Stimulated activated CD4-positive, alpha-beta T cell treated with anti-CD3 and anti-CD28 coated beads, Interleukin-1b, Interleukin-23, amount 100 ng/mL, for 48 hours (primary cell): Measurements from ENCODE around the gene OR51E1.
A peak's percentile ranks its signal among the peaks of the same experiment; 100 is the strongest.

Source experiments
- DNase-seq: peaks from one replicate; pipeline ENCODE4 v3.0.0-alpha.2; 2020

The OR51E1 gene, protein sequence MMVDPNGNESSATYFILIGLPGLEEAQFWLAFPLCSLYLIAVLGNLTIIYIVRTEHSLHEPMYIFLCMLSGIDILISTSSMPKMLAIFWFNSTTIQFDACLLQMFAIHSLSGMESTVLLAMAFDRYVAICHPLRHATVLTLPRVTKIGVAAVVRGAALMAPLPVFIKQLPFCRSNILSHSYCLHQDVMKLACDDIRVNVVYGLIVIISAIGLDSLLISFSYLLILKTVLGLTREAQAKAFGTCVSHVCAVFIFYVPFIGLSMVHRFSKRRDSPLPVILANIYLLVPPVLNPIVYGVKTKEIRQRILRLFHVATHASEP

DNA sequence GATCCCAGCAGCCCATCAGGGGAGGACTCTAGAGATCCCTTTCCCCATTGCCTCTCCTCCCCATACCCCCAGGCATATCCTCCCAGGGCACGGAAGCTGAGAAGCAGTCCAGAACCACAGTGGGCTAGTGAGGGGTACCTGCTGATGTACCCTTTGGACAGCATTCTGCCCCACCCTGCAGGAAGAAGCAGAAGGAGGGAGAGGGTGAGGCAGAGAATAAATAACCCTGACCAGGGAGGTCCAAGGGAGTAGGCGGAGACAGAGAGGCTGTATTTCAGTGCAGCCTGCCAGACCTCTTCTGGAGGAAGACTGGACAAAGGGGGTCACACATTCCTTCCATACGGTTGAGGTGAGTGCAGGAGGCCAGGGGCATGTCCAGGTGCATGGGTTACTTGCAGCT is at the start of gene OR51E1:
Gene OR51E1 (plus strand): TSS at position 301 of the 400 bp plus-strand sequence. CDS start 8,545 bp downstream, outside the sequence.
- no peak for DNase-seq

DNA sequence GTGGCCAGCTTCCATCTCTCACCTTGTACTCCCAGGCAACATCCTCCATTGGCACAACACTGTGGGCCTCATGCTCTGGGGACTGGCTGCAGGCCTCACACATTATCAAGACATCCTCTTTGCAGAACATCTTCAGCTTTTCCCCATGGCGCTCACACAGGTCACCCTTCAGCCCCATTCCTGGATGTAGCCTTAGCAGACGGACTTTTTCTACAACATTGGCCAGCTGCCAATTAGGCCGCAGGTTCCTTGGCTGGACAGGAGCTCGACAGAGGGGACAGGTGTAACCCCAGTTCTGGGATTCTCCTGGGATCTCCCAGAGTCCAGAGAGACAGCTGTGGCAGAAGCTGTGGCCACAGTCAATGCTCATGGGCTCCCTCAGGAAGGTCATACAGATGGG is 38.7 kb upstream of the OR51E1 start:
- DNase-seq = no peak

DNA sequence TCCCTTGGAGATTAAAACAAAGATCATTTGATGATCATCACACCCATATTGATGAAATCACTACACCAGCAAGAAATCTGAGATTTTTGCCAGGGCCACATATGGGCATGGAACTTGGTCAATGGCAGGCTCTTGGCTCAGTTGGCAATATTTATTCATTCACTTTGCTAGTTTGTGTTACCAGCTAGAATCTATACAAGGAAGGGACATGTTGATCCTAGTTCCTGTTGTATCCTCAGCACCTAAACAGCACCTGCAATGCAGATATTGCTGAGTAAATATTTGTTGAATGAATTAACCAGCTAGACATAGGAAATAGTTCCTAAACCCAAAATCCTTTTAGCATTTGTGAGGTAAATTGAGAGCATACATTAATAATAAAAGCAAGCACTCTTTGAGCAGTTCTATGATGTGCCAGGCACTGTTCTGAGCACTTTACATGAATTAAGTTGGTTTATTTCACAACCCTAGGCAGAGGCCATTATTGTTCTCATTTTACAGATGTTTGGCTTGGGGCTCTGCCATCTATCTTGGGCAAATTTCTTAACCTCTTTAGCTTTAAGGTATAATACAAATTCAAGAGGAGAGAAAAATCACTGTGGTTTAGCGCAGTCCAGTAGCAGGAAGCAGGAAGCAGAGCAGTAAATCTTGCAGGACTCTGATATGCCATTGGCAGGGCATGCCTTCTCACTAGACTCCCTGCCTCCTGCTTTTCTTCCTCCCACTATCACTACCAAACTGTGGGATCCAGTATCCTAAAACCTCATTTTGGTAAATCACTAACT is 37.4 kb upstream of the OR51E1 start:
- DNase-seq = no peak

DNA sequence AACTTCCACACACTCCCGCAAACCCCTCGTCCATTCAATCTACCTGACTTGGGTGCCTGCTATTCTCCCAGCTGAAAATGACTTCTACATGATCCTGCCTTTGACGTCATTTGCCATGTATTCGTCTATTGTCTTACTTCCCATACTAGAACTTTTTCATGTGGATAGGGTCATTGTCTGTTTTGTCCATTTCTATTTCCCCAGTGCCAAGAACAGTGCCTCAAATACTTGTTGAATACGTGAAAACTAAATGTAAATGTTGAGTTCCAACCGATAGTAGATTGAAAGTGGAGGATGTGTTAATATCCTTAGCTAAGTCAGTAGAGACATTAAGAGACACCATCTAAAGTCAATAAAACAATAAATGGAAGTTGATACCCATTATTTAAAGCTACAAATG is 36.7 kb upstream of the OR51E1 start:
- DNase-seq = no peak

DNA sequence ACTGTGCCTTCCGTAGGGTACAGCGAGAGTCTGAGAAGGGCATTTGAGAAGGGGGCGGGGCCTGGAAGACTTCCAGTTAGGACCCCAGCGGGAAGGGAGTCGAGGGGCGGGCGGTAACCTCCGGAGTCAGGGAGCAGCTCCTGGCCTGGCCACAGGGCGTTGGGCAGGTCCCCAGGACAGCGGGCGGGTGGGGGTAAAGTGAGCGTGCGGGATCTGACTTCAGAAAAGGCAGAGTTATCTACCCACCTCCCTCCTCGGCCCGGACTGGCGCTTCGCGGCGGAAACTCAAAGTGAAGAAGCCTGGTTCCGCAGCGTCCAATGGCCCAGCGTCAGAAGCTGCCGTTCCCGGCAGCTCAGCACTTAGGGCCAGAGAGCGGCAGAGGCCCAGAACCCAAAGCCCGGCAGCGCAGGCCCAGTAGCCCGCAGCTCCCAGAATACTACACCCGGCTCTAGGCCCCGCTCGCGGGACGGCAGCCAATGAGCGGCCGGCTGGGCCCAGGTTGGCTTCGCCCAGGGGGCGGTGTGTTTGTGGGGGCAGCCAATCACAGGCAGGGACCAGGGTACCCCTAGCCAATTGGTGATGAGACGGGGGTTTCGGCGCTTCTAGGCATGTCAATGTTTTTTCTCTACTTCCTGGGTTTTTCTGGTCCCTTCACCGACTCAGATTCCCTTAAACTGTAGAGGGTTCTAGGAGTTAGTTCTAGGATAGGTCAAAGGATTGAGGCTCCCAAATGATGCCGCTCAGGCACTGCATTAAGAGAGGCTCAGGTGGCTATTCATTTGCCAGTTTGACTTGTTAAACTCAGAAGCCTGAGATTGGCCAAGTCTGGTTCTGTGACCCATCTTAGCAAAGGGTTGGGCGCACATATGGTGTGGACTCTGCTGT is 35.8 kb upstream of the OR51E1 start, which contains the start of gene TRIM68:
Gene TRIM68 (minus strand): TSS at position 451 of the 886 bp plus-strand sequence. CDS start 2,727 bp downstream, outside the sequence.
- peak; percentile 94 for DNase-seq

DNA sequence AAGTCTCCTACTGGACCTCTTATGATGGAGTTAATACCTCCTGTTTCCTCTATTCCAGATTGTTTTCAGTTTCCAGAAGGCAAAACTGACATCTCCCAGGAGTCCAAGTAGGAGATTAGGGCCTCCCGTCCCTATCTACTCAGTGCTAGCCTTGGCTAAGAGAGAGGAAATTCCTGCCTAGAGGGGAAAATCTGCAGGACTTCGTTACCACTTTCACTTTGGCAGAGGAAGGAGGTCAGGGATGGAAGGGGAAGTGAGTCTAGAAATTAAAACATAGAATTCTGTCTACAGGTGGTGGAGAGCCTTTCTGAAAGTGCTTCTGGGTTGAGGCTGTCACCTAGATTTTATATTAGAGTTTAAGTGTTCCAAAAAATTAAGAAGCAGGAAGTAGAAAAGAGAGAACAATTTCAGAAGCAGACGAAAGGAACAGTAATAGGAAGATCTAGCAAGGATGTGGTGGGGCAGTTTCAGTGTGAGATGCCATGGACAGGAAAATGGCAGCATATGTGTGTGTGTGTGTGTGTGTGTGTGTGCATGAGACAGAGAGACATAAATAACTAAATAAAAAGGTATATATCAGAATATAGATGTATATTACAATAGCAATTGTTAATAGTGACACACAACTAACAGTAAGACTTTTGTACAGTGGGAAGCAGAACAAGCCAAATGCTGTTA is 33.4 kb upstream of the OR51E1 start:
- no peak for DNase-seq

DNA sequence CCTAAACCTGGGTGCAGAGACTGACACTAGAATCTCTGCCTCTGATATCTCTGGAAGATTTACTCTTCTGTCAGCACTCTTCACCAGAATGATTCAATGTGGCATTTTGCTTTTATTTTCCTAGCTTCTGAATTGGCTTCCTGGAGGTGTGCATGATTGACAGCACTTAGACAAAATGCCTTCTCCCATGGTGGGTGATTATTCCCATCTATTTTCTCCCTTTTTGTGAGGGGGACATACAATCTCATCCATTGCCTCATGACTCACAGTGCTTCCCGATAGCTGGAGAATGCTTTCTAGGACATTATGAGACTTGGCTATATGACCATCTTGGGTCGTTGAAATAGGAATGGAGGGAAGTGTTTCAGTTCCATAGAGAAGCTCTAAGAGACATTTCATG is 31.8 kb upstream of the OR51E1 start:
- DNase-seq = no peak

DNA sequence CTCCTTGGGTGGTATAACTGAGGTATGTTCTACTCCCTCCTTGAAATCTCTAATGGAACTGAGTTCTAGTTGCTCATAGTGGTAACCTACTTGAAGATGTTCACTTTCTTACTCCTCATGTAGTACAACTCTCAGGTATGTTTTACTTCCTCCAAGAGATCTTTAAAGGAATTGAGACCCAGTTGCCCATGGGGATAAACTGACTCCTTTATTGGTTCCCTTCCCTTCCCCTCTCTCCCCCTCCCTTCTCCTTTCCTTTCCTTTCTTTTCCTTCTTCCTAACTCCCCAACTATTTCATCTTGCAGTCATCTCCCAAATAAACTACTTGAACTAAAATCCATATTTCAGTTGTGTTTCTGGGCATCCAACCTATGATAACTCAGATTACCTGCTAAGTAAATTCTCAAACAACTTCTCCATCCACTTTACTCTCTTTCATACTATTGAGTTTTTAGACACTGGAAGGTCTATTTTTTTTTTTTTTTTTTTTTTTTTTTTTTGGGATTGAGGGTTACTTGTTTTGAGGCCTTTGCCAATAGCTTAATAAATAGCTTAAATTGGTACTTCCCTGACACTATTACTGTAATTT is 27.8 kb upstream of the OR51E1 start:
- DNase-seq = no peak

DNA sequence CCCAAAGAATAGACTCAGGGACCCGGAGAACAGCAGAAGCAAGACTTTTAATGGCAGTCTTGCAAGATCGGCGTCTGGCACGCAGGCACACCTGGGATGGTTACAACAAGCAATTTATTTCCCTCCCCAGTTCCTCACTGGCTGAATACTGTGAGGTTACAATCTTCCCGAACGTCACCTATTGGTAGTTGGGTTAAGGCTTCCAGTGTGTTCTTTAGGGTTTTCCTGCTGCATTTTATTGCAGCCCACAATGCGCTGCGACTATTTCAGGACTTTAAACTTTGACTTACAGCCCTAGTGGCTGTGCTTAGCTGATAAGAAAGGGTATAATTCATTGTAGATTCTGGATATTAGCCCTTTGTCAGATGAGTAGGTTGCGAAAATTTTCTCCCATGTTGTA is 24.3 kb upstream of the OR51E1 start:
- no peak for DNase-seq

DNA sequence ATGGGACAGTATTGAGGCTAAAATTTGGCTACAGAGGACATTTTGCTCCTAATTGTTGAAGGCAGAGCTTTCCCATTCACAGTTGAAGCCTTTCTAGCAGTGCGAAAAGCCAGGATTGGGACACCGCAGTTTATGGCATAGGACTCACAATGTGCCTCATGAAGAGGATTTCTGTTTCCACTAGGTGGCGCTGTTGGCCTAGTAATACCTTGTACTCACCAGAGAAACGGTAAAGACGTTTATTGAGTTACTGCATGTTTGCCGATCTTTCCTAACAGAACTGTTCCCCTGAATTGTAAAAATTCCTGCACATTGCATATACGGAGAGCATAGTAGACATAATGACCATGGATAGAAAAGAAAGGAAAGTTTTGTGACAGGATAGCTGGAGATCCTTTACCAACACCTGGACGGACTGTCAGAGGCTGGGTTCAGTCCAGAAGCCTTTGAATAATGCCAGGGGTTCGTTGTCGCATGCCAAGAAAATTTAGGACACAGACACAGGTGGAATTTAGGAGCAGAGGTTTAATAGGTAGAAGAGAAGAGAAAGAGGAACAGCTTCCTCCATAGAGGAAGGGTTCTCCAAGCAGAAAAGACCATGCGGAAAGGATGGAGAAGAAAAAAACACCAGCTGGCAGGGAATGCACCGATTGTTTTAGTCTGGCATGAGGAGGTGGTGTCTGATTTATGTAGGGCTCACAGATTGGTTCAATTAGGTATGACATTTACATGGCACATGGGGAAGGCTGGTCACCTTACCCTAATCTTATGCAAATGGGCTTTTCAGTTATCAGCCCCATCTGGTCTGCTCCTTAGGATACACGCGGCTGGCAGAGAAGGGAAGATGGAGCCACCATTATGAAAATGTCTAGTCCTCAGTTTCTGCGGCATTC is 17.3 kb upstream of the OR51E1 start:
- peak; percentile 62 for DNase-seq

DNA sequence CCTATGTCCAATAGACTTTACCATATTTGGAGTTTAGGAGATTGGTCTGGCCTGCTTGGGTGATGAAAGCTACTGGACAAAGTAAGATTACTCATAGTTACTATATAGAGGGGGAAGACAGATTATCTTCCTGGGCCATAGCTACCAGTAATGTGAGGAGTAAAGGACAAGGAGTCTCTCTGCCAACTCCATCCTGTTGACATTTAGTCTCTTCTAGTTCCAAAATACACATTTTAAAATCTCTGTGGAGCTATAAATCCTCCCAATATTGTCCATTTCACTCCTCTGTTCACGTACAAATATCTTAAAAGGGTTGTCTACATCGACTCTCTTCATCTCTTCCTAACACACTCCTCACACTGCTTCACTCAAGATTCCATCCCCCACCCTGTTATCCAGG is 7.6 kb upstream of the OR51E1 start:
- DNase-seq = no peak

DNA sequence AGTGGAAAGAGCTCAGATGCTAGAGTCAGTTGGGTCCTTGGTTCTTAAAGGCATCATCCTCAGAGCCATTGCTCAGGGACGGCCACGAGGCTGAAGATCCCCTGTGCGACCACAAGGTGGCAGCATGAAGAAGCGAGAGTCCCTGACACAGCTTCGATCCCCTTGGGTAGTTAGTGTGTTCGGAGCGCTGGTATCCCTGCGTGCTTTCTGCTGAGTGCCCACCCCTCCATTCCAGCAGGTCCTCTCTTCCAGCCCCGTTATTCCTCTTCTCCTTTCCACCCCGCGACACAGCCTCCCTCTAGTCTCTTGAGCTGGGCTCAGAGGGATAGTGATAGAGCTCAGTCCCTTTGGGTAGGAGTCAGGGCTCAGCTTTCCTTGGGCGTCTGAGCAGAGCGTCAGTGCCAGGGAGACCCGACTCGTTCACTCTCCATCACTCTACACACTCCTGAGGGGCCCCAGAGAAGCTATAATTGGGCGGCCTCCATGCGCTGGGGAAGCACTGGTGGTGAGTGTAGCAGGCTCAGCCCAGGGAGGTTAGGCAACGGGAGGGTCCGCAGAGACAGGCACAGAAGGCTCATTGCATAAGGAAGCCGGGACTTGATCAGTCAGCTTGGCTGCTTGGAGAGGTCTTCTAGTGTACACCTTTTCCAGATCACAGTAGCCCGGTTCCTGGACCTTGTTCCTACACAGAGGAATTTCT is 6.7 kb upstream of the OR51E1 start, which contains the start of gene OR51D1:
Gene OR51D1 (plus strand): TSS at position 516 of the 700 bp plus-strand sequence. CDS start 2,314 bp downstream, outside the sequence.
- peak; percentile 71 for DNase-seq

DNA sequence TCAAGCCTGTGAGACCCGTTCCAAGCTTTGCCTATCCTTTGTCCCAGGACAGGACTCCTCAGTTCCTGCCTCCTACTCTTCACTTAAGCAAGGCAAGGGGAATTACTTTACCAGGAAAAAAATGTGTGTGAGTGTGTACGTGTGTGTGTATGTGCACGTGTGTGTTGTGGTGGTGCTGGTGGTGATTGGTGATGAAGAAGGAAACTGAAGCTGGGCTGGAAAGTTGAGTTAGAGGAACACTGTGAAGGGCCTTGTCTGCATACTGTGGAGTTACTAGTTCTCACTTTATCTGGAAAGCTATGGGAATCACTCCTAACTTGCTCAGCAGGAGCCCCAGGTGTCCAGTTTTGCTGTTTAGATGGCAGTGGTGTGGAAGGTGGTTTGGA is 6.1 kb upstream of the OR51E1 start:
- no peak for DNase-seq

DNA sequence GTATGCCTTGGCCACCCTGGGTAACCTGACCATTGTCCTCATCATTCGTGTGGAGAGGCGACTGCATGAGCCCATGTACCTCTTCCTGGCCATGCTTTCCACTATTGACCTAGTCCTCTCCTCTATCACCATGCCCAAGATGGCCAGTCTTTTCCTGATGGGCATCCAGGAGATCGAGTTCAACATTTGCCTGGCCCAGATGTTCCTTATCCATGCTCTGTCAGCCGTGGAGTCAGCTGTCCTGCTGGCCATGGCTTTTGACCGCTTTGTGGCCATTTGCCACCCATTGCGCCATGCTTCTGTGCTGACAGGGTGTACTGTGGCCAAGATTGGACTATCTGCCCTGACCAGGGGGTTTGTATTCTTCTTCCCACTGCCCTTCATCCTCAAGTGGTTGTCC is 3.9 kb upstream of the OR51E1 start:
- DNase-seq = no peak

DNA sequence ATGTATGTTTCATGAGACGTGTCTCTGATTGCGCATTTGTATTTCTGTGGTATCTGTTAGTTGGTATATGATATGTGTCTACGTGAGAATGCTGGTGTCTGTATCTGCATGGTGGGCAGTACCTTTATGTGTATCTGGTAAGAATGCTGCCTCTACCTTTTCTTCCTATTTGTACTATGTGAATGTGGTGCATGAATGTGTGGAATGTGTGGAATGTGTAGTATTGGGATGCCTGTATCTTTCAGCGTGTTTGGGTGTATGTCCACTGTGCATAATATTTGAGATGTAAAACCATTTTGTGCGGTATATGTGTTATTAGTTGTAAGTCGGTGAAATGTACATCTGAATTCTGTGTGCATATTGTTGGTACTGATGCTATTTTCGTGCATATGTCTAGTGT is 2.3 kb upstream of the OR51E1 start:
- DNase-seq = no peak

DNA sequence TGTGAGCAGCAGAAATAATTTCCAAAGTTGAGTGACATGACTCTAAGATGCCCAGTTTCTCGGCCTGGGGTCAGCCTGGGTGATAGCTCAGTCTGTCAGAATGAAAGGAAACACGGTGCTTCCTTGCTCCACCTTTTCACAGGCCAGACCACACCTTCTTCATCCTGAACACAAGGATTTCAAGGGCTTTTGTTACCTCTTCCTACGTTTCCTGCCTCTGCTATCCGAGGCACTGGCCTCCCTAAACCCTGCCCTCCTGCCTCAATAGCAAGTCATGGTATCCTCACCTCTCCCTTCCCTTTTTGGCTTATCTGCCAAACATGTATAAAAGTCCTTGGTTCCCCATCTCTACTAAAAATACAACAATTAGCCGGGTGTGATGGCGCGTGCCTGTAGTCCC is 1.7 kb upstream of the OR51E1 start:
- DNase-seq = no peak

DNA sequence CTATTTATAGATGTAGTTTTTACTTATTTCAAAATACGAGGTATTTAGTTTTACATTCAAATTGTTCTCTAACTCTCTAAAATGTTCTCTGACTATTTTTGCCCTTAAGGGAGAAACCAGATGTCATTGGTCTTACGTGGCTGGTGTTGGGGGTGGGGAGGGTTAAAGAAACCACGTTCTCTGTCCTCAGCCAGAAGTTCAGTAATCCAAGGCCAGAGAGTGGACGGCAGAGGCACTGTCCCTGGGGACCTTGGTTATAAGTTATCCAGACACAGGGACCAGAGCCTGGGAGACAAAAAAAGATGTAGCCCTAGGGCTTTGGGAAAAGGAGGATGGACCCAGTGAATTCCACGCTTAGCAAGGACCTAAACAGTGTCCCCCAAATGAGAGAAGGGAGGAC is 706 bp upstream of the OR51E1 start:
- DNase-seq = no peak

DNA sequence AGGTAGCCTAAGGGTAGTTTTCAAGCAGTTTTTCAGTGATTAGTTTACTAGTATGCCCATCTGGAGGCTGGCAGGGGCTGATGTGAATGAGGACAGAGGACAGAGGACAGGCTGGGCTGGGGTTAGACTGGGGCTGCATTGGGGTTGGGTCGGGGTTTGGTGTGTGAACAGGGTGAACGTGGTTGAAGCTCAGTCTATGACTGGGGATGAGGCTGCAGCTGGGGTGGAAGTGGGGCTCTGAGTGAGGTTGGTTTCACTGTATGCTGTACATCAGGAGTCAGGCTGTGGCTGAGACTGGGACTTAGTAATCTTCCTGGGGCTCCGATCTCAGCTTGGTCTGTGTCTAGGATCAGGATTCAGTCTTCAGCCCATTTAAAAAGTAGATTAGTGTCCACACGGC is 451 bp downstream of the OR51E1 start:
- DNase-seq = no peak

DNA sequence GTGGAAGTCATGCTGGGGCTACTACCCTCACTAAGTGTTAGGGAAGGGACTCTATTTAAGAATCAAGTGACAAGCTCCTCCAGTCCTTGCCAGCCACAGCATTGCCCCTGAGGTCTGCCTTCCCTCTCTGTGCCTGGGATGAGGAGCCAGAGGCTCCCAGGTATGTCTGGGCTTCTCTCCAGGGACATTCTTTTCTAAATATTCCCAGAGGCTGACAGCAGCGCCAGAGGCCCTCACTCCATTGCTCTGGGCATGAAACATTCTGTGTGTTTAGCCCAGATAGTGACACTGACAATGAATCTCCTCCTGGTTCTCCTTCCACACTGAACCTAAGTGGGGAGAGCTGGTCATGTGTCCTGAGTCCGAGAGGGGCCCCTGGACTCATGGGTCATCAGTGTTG is 2.2 kb downstream of the OR51E1 start:
- DNase-seq = no peak

DNA sequence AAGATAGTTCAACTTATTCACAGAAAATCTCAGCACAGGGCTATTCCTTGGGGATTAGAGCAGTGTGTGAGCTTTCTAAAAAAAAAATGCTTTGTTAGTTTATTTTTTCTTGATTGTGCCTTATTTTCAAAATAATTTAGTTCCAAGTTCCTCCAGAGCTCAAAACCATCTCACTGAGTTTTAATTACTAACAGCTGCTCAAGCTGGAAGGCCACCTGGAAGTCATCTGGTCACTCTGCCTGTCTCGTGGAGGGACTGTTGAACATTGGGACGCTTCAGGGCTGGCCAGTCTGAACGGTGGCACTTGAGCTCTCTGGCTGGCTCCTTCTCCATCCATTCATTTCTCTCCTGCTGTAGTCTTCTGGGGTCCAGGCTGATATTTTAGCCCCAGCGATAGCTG is 4.0 kb downstream of the OR51E1 start:
- no peak for DNase-seq
